ENCODE data around the gene PRR7.

Gene PRR7

DNA sequence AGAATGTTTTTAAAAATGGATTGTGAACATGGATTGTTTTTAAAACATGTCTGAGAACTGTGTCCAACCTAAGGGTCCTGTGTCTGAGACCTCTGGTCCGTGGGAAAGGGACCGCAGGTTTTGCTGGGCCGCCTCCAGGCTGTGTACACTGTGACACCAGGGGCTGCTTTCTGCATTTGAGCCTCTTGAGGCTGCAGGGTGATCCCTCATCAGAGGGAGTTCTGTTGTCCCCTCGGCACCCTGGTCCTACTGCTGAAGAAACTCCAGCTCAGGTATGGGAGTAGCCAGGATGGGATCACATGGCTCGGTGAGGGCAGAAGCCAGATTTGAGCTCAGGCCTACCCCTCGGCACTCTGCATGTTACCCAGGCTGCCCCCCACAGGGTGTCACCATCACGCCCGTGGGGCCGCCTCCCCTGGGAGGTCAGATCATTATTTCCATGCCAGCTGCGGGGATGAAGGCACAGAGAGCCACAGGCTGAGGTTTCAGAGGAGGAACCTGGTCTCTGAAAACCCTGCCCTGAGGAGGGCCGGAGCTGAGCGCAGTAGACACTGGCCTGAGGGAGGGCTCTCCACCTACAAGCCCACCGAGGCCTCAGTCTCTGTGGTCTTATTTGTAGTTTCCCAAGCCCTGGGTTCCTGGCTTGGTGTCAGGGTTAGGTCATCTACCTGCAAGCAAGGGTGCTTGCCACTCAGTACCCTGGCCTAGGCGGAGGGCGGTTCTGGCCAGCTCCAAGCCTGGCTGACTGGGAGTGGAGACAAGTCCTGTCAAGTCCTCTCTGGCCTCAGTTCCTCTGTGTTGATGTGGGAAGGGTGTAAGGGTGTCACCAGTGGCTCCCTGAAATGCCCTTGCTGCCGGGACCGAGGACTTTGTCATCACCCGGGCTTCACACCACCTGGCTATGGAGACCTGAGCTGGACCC lies 2.8 kb downstream of the PRR7 start:
- ChIA-PET CTCF (interaction anchor here (0.6 to 4.1 kb wide), 10 partner anchors 43 to 1719 kb away, joined by 3 to 40 read pairs (median 4); no protein-coding TSS in a partner anchor), POLR2A (interaction anchor here (0.6 to 3.3 kb wide), 6 partner anchors 8 to 59 kb away, joined by 3 to 19 read pairs (median 4); partner anchors contain the start of gene GRK6)
- Histone ChIP-seq H3K4me1 (ENCODE audit: control insufficient read depth, insufficient read depth, low read length) (peaks cover 5% of the 10 kb centered on the region; the same call in 1 of the 2 replicates), H3K9me3 (ENCODE audit: control insufficient read depth, insufficient read depth, low read depth, low read length) (no peaks in the 10 kb centered on the region), H3K4me3 (ENCODE audit: low read depth, low read length) (no peak overlapping the region), H3K27ac (ENCODE audit: extremely low read depth, low read depth, low read length) (no peak overlapping the region), H3K36me3 (ENCODE audit: control insufficient read depth in 2 of 2, insufficient read depth in 1 of 2, low read length in 2 of 2) (no peaks in the 10 kb centered on the region)
- TF ChIP-seq KLF1 (tag by site-specific recombination; IDR thresholded peaks at IDR 0.05) = peak; percentile 22; the same call in 1 of the 2 replicates
- TF ChIP-seq ZNF350 (tag by site-specific recombination; IDR thresholded peaks at IDR 0.05) = no peak
- peak; percentile 70 for TF ChIP-seq ZIC2 (tag by site-specific recombination; IDR thresholded peaks at IDR 0.05)
- peak; percentile 71 for TF ChIP-seq GLIS1 (tag by site-specific recombination; IDR thresholded peaks at IDR 0.05)
- peak; percentile 90 for TF ChIP-seq ZNF10 (tag by site-specific recombination; IDR thresholded peaks at IDR 0.05)

DNA sequence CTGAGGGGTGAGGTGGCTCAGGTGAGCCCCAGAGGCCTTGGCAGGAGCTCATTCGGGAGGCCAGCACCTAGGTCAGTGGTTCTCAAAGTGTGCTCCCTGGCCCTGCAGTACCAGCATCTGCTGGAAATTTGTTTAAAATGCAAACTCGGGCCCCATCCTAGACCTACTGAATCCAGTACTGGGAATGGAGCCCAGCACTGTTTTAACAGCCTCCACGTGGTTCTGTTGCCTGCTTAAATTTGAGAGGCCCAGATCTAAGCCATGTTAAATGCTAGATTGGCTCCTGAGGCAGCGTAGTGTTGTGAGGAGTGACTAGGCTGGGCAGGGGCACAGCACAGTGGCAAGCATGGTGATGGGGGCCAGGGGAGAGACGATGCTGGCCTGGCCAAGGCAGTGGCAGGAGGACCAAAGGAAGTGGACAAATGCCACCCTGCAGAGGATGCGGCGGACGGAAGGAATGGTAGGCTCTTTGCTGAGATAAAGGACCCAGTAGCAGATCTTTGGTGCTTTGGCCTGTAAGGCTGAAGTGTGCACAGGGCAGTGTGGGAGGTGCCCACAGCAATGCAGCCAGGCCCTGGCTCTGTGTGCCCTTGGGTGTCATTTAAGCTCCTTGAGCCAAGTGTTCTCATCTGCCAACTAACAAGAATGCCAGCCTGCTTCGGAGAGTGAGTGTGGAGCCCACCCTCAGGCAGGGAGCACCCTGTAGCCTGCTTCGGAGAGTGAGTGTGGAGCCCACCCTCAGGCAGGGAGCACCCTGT lies 4.2 kb downstream of the PRR7 start:
- Histone ChIP-seq H3K4me3 (ENCODE audit: low read depth, low read length) (no peak overlapping the region), H3K9me3 (ENCODE audit: control insufficient read depth, insufficient read depth, low read depth, low read length) (no peaks in the 10 kb centered on the region), H3K36me3 (ENCODE audit: control insufficient read depth in 2 of 2, insufficient read depth in 1 of 2, low read length in 2 of 2) (no peaks in the 10 kb centered on the region), H3K27ac (ENCODE audit: extremely low read depth, low read depth, low read length) (no peak overlapping the region), H3K4me1 (ENCODE audit: control insufficient read depth, insufficient read depth, low read length) (peaks cover 5% of the 10 kb centered on the region; the same call in 1 of the 2 replicates)
- TF ChIP-seq ZNF830 (tag by site-specific recombination; IDR thresholded peaks at IDR 0.05; ENCODE audit: low read depth) = no peak
- TF ChIP-seq ZNF174 (tag by site-specific recombination; IDR thresholded peaks at IDR 0.05) = no peak
- TF ChIP-seq, protein P1, sequence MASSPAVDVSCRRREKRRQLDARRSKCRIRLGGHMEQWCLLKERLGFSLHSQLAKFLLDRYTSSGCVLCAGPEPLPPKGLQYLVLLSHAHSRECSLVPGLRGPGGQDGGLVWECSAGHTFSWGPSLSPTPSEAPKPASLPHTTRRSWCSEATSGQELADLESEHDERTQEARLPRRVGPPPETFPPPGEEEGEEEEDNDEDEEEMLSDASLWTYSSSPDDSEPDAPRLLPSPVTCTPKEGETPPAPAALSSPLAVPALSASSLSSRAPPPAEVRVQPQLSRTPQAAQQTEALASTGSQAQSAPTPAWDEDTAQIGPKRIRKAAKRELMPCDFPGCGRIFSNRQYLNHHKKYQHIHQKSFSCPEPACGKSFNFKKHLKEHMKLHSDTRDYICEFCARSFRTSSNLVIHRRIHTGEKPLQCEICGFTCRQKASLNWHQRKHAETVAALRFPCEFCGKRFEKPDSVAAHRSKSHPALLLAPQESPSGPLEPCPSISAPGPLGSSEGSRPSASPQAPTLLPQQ (tag by site-specific recombination; IDR thresholded peaks at IDR 0.05) = peak; percentile 51; the same call in 1 of the 2 replicates
- CTCF ChIA-PET = interaction anchor here (0.9 to 5.0 kb wide), 6 partner anchors 9 to 337 kb away, joined by 3 to 76 read pairs (median 4); no protein-coding TSS in a partner anchor
- POLR2A ChIA-PET = interaction anchor here (0.6 to 1.4 kb wide), 3 partner anchors 44 to 149 kb away, joined by 3 to 4 read pairs (median 3); no protein-coding TSS in a partner anchor

DNA sequence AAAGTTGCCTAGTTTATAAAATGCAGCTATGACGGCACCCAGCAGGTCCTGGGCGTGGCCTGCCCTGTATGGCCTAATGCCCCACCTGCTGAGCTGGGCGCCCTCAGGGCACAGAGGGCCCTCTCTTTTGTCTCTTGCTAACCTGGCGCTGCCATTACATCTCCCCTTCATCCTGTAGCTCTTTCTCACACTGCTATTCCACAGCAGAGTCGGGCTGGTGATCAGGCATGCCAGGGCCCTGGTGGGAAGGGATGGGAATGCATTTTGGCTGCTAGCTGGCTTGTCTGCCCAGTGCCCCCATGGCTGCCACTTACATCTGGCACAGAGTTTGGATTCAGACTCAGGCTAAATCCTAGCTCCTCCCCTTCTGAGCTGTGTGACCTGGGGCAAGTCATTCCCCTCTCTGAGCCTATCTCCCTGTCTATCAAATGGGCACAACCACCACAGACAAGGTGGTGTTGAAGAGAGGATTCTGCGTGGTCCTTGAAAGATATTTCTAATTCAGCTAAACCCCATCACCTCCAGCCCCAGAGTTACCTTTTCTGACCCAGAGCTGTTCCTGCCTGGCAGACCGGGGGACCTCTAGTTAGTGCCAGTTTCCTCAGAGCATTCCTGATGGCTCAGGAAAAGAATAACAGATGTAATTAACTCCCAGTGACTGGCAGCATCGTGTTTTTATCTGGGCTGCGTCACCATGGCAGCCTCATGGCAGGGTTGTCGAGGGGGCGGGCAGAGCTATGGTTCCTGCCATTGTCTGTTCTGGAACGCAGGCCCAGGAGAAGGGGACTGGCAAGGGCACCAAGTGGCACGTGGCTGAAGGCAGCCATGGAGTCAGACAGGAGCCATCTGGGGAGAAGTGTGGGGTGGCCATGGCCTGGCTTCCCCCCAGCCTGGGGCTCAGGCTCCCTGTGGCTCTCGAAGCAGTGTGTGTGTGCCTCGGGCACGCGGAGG lies 6.3 kb downstream of the PRR7 start:
- Histone ChIP-seq H3K4me3 (ENCODE audit: low read depth, low read length) (no peak overlapping the region), H3K27ac (ENCODE audit: extremely low read depth, low read depth, low read length) (no peak overlapping the region), H3K4me1 (ENCODE audit: control insufficient read depth, insufficient read depth, low read length) (peaks cover 8% of the 10 kb centered on the region), H3K9me3 (ENCODE audit: control insufficient read depth, insufficient read depth, low read depth, low read length) (no peaks in the 10 kb centered on the region), H3K36me3 (ENCODE audit: control insufficient read depth in 2 of 2, insufficient read depth in 1 of 2, low read length in 2 of 2) (peaks cover 0 to 12% of the 10 kb centered on the region in 2 experiments; a peak in 1 of 3 replicates)
- TF ChIP-seq, protein P2, sequence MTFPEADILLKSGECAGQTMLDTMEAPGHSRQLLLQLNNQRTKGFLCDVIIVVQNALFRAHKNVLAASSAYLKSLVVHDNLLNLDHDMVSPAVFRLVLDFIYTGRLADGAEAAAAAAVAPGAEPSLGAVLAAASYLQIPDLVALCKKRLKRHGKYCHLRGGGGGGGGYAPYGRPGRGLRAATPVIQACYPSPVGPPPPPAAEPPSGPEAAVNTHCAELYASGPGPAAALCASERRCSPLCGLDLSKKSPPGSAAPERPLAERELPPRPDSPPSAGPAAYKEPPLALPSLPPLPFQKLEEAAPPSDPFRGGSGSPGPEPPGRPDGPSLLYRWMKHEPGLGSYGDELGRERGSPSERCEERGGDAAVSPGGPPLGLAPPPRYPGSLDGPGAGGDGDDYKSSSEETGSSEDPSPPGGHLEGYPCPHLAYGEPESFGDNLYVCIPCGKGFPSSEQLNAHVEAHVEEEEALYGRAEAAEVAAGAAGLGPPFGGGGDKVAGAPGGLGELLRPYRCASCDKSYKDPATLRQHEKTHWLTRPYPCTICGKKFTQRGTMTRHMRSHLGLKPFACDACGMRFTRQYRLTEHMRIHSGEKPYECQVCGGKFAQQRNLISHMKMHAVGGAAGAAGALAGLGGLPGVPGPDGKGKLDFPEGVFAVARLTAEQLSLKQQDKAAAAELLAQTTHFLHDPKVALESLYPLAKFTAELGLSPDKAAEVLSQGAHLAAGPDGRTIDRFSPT (tag by site-specific recombination; IDR thresholded peaks at IDR 0.05) = 0 out of 2 replicates have a peak, but pooled peaks have one; percentile 31
- TF ChIP-seq ZNF202 (tag by site-specific recombination; IDR thresholded peaks at IDR 0.05; ENCODE audit: borderline replicate concordance) (no peak), ZNF768 (tag by site-specific recombination; IDR thresholded peaks at IDR 0.05) (peak; percentile 93; the same call in 1 of the 2 replicates)
- POLR2A ChIA-PET = interaction anchor here (0.6 to 4.0 kb wide), 5 partner anchors 27 to 146 kb away, joined by 3 to 19 read pairs (median 5); partner anchors contain the start of genes GRK6 and PDLIM7
- CTCF ChIA-PET = interaction anchor here (0.6 to 5.1 kb wide), 18 partner anchors 11 to 1038 kb away, joined by 3 to 88 read pairs (median 4); no protein-coding TSS in a partner anchor
